ENCODE measurements around the gene ACER1. TPM values are rescaled to one million over a fixed set of nuclear protein-coding genes. Genes with fewer than 3 reads are reported as not detected.

ACER1 gene
- total and polyA plus RNA-seq, 7 experiments from 2014 or later: 0.65 to 3.9 (median 1.1) TPM

DNA sequence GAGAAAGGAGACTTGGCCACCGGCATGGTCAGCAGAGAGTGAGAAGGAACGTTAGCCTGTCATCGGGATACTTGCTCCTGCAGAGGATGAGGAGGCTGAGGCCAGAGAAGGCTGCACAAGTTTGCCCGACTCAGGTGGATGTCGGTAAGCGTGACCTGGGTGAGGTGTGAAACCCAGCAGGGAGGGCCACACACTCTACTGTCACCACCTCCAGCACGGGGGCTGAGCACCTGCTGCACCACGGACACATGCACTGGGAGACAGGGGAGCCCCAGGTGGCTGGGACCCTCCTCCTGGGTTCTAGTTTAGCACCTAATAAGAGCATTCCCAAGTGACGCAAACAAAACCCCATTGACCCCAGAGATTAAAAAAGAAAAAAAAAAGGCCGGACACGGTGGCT lies 70.9 kb downstream of the ACER1 start:
- Mint-ChIP-seq H3K27me3 (no peaks in the 10 kb centered on the region), H3K4me3 (no peak overlapping the region), H3K9me3 (no peaks in the 10 kb centered on the region), H3K36me3 (peaks cover 0 to 31% (median 8%) of the 10 kb centered on the region in 5 donors), H3K27ac (peak overlapping the region in 1 of 9 donors; percentile 41), H3K4me1 (peaks cover 3 to 26% (median 16%) of the 10 kb centered on the region in 7 donors)
- Histone ChIP-seq H3K27me3 (ENCODE audit: control insufficient read depth in 2 of 2, insufficient read depth in 2 of 2, low read length in 2 of 2) (no peaks in the 10 kb centered on the region), H3K9me3 (ENCODE audit: control insufficient read depth in 2 of 3, low read length in 3 of 3) (no peaks in the 10 kb centered on the region), H3K27ac (ENCODE audit: low read depth, low read length) (no peak overlapping the region), H3K4me3 (ENCODE audit: low read length) (no peak overlapping the region), H3K4me1 (ENCODE audit: control insufficient read depth in 2 of 2, insufficient read depth in 2 of 2, low read length in 2 of 2) (peaks cover 0 to 6% of the 10 kb centered on the region in 2 donors), H3K36me3 (ENCODE audit: control insufficient read depth in 2 of 3, insufficient read depth in 3 of 3, low read length in 3 of 3) (peaks cover 0 to 59% (median 9%) of the 10 kb centered on the region in 3 experiments)
- POLR2A ChIA-PET: no interaction called here
- no peak for ATAC-seq
- CTCF ChIA-PET: no interaction called here
- intact Hi-C loops (cut with micrococcal nuclease): no loop called here
- no peak for DNase-seq

DNA sequence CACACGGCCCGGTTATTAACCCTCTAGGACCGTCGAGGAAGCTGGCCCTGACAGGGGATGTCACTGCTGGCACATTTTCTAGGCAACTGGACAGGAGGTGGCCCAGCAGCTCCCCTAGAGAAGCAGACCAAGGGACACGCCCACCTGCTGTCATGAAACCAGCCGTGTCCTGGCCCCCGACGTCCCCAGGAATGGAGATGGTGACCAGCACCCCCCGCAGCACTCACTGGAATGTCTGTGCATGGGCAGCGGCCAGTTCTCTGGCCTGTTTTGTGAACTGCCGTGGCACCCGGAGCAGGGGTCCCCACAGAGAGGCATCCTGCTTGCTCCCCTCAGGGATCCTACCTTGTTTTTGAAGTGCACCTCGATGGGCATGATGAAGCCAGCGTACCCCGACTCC lies 71.5 kb downstream of the ACER1 start:
- Histone ChIP-seq H3K4me1 (ENCODE audit: control insufficient read depth in 2 of 2, insufficient read depth in 2 of 2, low read length in 2 of 2) (peaks cover 0 to 6% of the 10 kb centered on the region in 2 donors), H3K9me3 (ENCODE audit: control insufficient read depth in 2 of 3, low read length in 3 of 3) (no peaks in the 10 kb centered on the region), H3K36me3 (ENCODE audit: control insufficient read depth in 2 of 3, insufficient read depth in 3 of 3, low read length in 3 of 3) (peaks cover 0 to 55% (median 9%) of the 10 kb centered on the region in 3 experiments), H3K27me3 (ENCODE audit: control insufficient read depth in 2 of 2, insufficient read depth in 2 of 2, low read length in 2 of 2) (no peaks in the 10 kb centered on the region), H3K4me3 (ENCODE audit: low read length) (no peak overlapping the region), H3K27ac (ENCODE audit: low read depth, low read length) (no peak overlapping the region)
- H3K27ac Mint-ChIP-seq: peak overlapping the region in 4 of 9 donors; percentile 3 to 73 (median 46)
- no peaks in the 10 kb centered on the region for H3K27me3 Mint-ChIP-seq
- no peak overlapping the region for H3K4me3 Mint-ChIP-seq
- intact Hi-C loops (cut with micrococcal nuclease): no loop called here
- CTCF ChIA-PET: no interaction called here
- POLR2A ChIA-PET: no interaction called here
- H3K9me3 Mint-ChIP-seq: no peaks in the 10 kb centered on the region
- ATAC-seq: no peak
- peaks cover 3 to 28% (median 19%) of the 10 kb centered on the region in 7 donors for H3K4me1 Mint-ChIP-seq
- H3K36me3 Mint-ChIP-seq: peaks cover 0 to 36% (median 10%) of the 10 kb centered on the region in 5 donors
- no peak for DNase-seq

GRCh38 chr19:6260912-6261650 lies 72.3 kb downstream of the ACER1 start:
- peak in 4 of 9 donors; percentile 13 to 40 (median 28) for DNase-seq
- POLR2A ChIA-PET: no interaction called here
- H3K27ac Mint-ChIP-seq: peak overlapping the region in 1 of 9 donors; percentile 50
- CTCF ChIA-PET: no interaction called here
- H3K4me3 Mint-ChIP-seq: no peak overlapping the region
- peaks cover 0 to 55% (median 9%) of the 10 kb centered on the region in 3 experiments for H3K36me3 ChIP-seq (ENCODE audit: control insufficient read depth in 2 of 3, insufficient read depth in 3 of 3, low read length in 3 of 3)
- H3K27me3 ChIP-seq (ENCODE audit: control insufficient read depth in 2 of 2, insufficient read depth in 2 of 2, low read length in 2 of 2): no peaks in the 10 kb centered on the region
- H3K9me3 ChIP-seq (ENCODE audit: control insufficient read depth in 2 of 3, low read length in 3 of 3): no peaks in the 10 kb centered on the region
- H3K4me1 ChIP-seq (ENCODE audit: control insufficient read depth in 2 of 2, insufficient read depth in 2 of 2, low read length in 2 of 2): peaks cover 0 to 6% of the 10 kb centered on the region in 2 donors
- H3K36me3 Mint-ChIP-seq: peaks cover 0 to 36% (median 14%) of the 10 kb centered on the region in 5 donors
- ATAC-seq: peak; percentile 55
- H3K4me3 ChIP-seq (ENCODE audit: low read length): no peak overlapping the region
- H3K9me3 Mint-ChIP-seq: no peaks in the 10 kb centered on the region
- no peak overlapping the region for H3K27ac ChIP-seq (ENCODE audit: low read depth, low read length)
- intact Hi-C loops (cut with micrococcal nuclease): no loop called here
- H3K4me1 Mint-ChIP-seq: peaks cover 3 to 27% (median 22%) of the 10 kb centered on the region in 7 donors
- no peaks in the 10 kb centered on the region for H3K27me3 Mint-ChIP-seq

- POLR2A ChIA-PET: no interaction called here
- H3K9me3 ChIP-seq (ENCODE audit: control insufficient read depth in 2 of 3, low read length in 3 of 3): no peaks in the 10 kb centered on the region
- intact Hi-C loops (cut with micrococcal nuclease): no loop called here
- CTCF ChIA-PET: no interaction called here
- peaks cover 0 to 55% (median 9%) of the 10 kb centered on the region in 3 experiments for H3K36me3 ChIP-seq (ENCODE audit: control insufficient read depth in 2 of 3, insufficient read depth in 3 of 3, low read length in 3 of 3)
- H3K4me1 ChIP-seq (ENCODE audit: control insufficient read depth in 2 of 2, insufficient read depth in 2 of 2, low read length in 2 of 2): peaks cover 0 to 6% of the 10 kb centered on the region in 2 donors
- H3K4me3 ChIP-seq (ENCODE audit: low read length): no peak overlapping the region
- DNase-seq: no peak
- Mint-ChIP-seq H3K4me1 (peaks cover 3 to 27% (median 22%) of the 10 kb centered on the region in 7 donors), H3K4me3 (no peak overlapping the region), H3K27ac (no peak overlapping the region), H3K36me3 (peaks cover 0 to 39% (median 14%) of the 10 kb centered on the region in 5 donors), H3K27me3 (no peaks in the 10 kb centered on the region), H3K9me3 (no peaks in the 10 kb centered on the region)
- H3K27me3 ChIP-seq (ENCODE audit: control insufficient read depth in 2 of 2, insufficient read depth in 2 of 2, low read length in 2 of 2): no peaks in the 10 kb centered on the region
- H3K27ac ChIP-seq (ENCODE audit: low read depth, low read length): no peak overlapping the region
- ATAC-seq: no peak
Measured at GRCh38 chr19:6260376-6260775, 73.0 kb downstream of the ACER1 start.

DNA sequence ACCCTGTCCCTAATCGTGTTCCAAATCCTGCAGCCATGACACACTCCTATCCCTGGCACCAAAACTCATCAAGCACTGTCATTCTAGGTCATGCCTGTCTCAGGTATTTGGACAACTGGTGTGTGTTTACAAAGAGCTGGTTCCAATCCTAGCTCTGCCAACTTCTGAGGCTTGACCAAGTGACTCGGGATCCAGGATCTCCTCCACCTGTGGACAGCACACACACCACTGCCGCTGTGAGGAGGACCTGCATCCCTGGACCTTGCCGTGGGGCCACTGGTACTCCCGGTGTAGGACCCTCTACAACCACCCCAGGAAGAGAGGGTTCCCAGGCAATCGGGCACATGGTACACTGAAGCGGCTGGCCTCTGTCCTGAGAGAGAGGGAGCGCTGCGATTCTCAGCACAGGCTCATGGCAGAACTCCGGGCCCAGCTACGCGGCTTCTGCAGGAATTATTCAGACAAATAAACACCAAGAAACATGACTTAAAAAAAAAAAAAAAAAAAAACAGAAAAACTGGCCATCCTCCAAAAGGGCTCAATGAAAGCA lies 74.0 kb downstream of the ACER1 start:
- Histone ChIP-seq H3K27me3 (ENCODE audit: control insufficient read depth in 2 of 2, insufficient read depth in 2 of 2, low read length in 2 of 2) (no peaks in the 10 kb centered on the region), H3K36me3 (ENCODE audit: control insufficient read depth in 2 of 3, insufficient read depth in 3 of 3, low read length in 3 of 3) (peaks cover 0 to 56% (median 9%) of the 10 kb centered on the region in 3 experiments), H3K27ac (ENCODE audit: low read depth, low read length) (no peak overlapping the region), H3K9me3 (ENCODE audit: control insufficient read depth in 2 of 3, low read length in 3 of 3) (no peaks in the 10 kb centered on the region), H3K4me1 (ENCODE audit: control insufficient read depth in 2 of 2, insufficient read depth in 2 of 2, low read length in 2 of 2) (peaks cover 0 to 6% of the 10 kb centered on the region in 2 donors), H3K4me3 (ENCODE audit: low read length) (no peak overlapping the region)
- CTCF ChIA-PET: interaction anchor here (0.9 kb wide), 1 partner anchor 22 kb away, joined by 3 read pairs; no protein-coding TSS in a partner anchor
- Mint-ChIP-seq H3K27ac (peak overlapping the region in 3 of 9 donors; percentile 74 to 87 (median 74)), H3K27me3 (no peaks in the 10 kb centered on the region), H3K9me3 (no peaks in the 10 kb centered on the region), H3K36me3 (peaks cover 0 to 40% (median 17%) of the 10 kb centered on the region in 5 donors), H3K4me3 (no peak overlapping the region), H3K4me1 (peaks cover 3 to 35% (median 20%) of the 10 kb centered on the region in 7 donors)
- POLR2A ChIA-PET: no interaction called here
- intact Hi-C loops (cut with micrococcal nuclease): no loop called here
- ATAC-seq: no peak
- no peak for DNase-seq

- DNase-seq (no peak), ATAC-seq (no peak)
- peaks cover 0 to 58% (median 9%) of the 10 kb centered on the region in 3 experiments for H3K36me3 ChIP-seq (ENCODE audit: control insufficient read depth in 2 of 3, insufficient read depth in 3 of 3, low read length in 3 of 3)
- H3K4me1 ChIP-seq (ENCODE audit: control insufficient read depth in 2 of 2, insufficient read depth in 2 of 2, low read length in 2 of 2): peaks cover 0 to 6% of the 10 kb centered on the region in 2 donors
- no peaks in the 10 kb centered on the region for H3K27me3 Mint-ChIP-seq
- H3K9me3 ChIP-seq (ENCODE audit: control insufficient read depth in 2 of 3, low read length in 3 of 3): no peaks in the 10 kb centered on the region
- H3K4me1 Mint-ChIP-seq: peaks cover 3 to 37% (median 21%) of the 10 kb centered on the region in 7 donors
- no peaks in the 10 kb centered on the region for H3K9me3 Mint-ChIP-seq
- H3K27ac ChIP-seq (ENCODE audit: low read depth, low read length): no peak overlapping the region
- ChIA-PET CTCF (interaction anchor here (0.6 kb wide), 1 partner anchor 887 kb away, joined by 7 read pairs; no protein-coding TSS in a partner anchor), POLR2A (no interaction called here)
- intact Hi-C loops (cut with micrococcal nuclease): no loop called here
- H3K36me3 Mint-ChIP-seq: peaks cover 0 to 44% (median 17%) of the 10 kb centered on the region in 5 donors
- no peak overlapping the region for H3K4me3 ChIP-seq (ENCODE audit: low read length)
- no peaks in the 10 kb centered on the region for H3K27me3 ChIP-seq (ENCODE audit: control insufficient read depth in 2 of 2, insufficient read depth in 2 of 2, low read length in 2 of 2)
- H3K4me3 Mint-ChIP-seq: no peak overlapping the region
- peak overlapping the region in 3 of 9 donors; percentile 74 to 87 (median 74) for H3K27ac Mint-ChIP-seq
Measured at GRCh38 chr19:6258812-6259311, 74.5 kb downstream of the ACER1 start.
